Astrocyte (in vitro differentiated cells and primary cell): Measurements from ENCODE around the gene CFD.

Source experiments
- EZH2 ChIP-seq: IDR thresholded peaks from 2 replicates; pipeline ENCODE4 v1.6.1; 2012; ENCODE audit warnings: mild to moderate bottlenecking, low read length, inconsistent platforms; ENCODE audit not compliant: insufficient read depth
- TF ChIP-seq, protein P1 (sequence below): IDR thresholded peaks from 2 replicates; pipeline ENCODE4 v1.5.1; 2011; ENCODE audit warnings: low read depth, mild to moderate bottlenecking, inconsistent platforms, low read length, moderate library complexity; ENCODE audit not compliant: insufficient read depth

- TF ChIP-seq, protein P1, sequence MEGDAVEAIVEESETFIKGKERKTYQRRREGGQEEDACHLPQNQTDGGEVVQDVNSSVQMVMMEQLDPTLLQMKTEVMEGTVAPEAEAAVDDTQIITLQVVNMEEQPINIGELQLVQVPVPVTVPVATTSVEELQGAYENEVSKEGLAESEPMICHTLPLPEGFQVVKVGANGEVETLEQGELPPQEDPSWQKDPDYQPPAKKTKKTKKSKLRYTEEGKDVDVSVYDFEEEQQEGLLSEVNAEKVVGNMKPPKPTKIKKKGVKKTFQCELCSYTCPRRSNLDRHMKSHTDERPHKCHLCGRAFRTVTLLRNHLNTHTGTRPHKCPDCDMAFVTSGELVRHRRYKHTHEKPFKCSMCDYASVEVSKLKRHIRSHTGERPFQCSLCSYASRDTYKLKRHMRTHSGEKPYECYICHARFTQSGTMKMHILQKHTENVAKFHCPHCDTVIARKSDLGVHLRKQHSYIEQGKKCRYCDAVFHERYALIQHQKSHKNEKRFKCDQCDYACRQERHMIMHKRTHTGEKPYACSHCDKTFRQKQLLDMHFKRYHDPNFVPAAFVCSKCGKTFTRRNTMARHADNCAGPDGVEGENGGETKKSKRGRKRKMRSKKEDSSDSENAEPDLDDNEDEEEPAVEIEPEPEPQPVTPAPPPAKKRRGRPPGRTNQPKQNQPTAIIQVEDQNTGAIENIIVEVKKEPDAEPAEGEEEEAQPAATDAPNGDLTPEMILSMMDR = no peak
- no peak for TF ChIP-seq EZH2
Measured at GRCh38 chr19:903266-903797, 43.9 kb downstream of the CFD start.
